IMR-90 (cell line): ENCODE results near the gene MRPS5. TPM values are rescaled to one million over a fixed set of nuclear protein-coding genes. Genes with fewer than 3 reads are reported as not detected.

Source experiments
- ATAC-seq: fragments of 200-7000 bp; cut with Tn5 transposase; 2 replicates; pipeline ENCODE4 v1.9.1; 2020; ENCODE audit warnings: low read depth, mild to moderate bottlenecking, moderate library complexity
- BruUV-seq: library from RNA; stranded (reverse); fragments of 400-500 nt; replicated peaks from 2 replicates; lab custom pipeline; 2021; lab: Mats Ljungman, UMichigan
- CTCF ChIA-PET: fragments of 300-600 bp; formaldehyde crosslinking; extraction: SDS; loops from one replicate; lab custom pipeline; 2021; ENCODE audit warnings: antibody characterized with exemption; lab: Yijun Ruan, JAX
- POLR2A ChIA-PET: fragments of 300-600 bp; sonication (Branson Sonifier 250); formaldehyde crosslinking; loops from one replicate; lab custom pipeline; 2022; ENCODE audit warnings: antibody characterized with exemption; ENCODE audit not compliant: unreplicated experiment; lab: Charles Lee
- DNase-seq: peaks from one replicate; pipeline ENCODE4 v3.0.0; 2013
- H2AFZ ChIP-seq: replicated peaks from 2 replicates; pipeline ENCODE3; 2013; ENCODE audit warnings: low read length, mild to moderate bottlenecking; ENCODE audit not compliant: poor library complexity
- H2AK5ac ChIP-seq: 2 replicates; pipeline ENCODE4 v1.6.1; 2013; ENCODE audit warnings: low read depth, low read length, inconsistent platforms
- H2AK9ac ChIP-seq: replicated peaks from 2 replicates; pipeline ENCODE3; 2013; ENCODE audit warnings: mild to moderate bottlenecking, low read depth, low read length, moderate library complexity; ENCODE audit not compliant: poor library complexity
- H2BK120ac ChIP-seq: 2 replicates; pipeline ENCODE4 v1.6.1; 2013; ENCODE audit warnings: low read depth, low read length, inconsistent platforms
- H2BK15ac ChIP-seq: 3 replicates; pipeline ENCODE4 v1.6.1; 2013; ENCODE audit warnings: low read depth, low read length, inconsistent platforms
- H2BK20ac ChIP-seq: 2 replicates; pipeline ENCODE4 v1.6.1; 2013; ENCODE audit warnings: low read depth, mild to moderate bottlenecking, inconsistent platforms, low read length, moderate library complexity
- H2BK5ac ChIP-seq: 2 replicates; pipeline ENCODE4 v1.6.1; 2013; ENCODE audit warnings: mild to moderate bottlenecking, low read depth, low read length, inconsistent platforms; ENCODE audit not compliant: poor library complexity, severe bottlenecking
- H3K14ac ChIP-seq: replicated peaks from 2 replicates; pipeline ENCODE4 v1.6.1; 2013; ENCODE audit warnings: low read depth, low read length, inconsistent platforms
- H3K18ac ChIP-seq: 2 replicates; pipeline ENCODE4 v1.6.1; 2013; ENCODE audit warnings: low read depth, low read length, control low read depth
- H3K23ac ChIP-seq: 2 replicates; pipeline ENCODE4 v1.6.1; 2013; ENCODE audit warnings: low read depth, low read length, inconsistent platforms
- H3K27ac ChIP-seq: 2 replicates; pipeline ENCODE4 v1.5.1; 2013; ENCODE audit warnings: mild to moderate bottlenecking, control low read depth, low read length; ENCODE audit not compliant: insufficient read depth
- H3K27me3 ChIP-seq: 2 replicates; pipeline ENCODE4 v1.6.1; 2013; ENCODE audit warnings: low read length; ENCODE audit not compliant: control insufficient read depth, insufficient read depth
- H3K36me3 ChIP-seq: 2 replicates; pipeline ENCODE4 v1.6.1; 2013; ENCODE audit warnings: low read length, mixed read lengths; ENCODE audit not compliant: control insufficient read depth, insufficient read depth
- H3K4ac ChIP-seq: 2 replicates; pipeline ENCODE4 v1.6.1; 2013; ENCODE audit warnings: low read depth, low read length, inconsistent platforms
- H3K4me1 ChIP-seq: 2 replicates; pipeline ENCODE4 v1.6.1; 2013; ENCODE audit warnings: low read length, mixed read lengths; ENCODE audit not compliant: control insufficient read depth, insufficient read depth
- H3K4me2 ChIP-seq: 2 replicates; pipeline ENCODE4 v1.6.1; 2013; ENCODE audit warnings: low read depth, mild to moderate bottlenecking, control low read depth, low read length, moderate library complexity
- H3K4me3 ChIP-seq: 2 replicates; pipeline ENCODE4 v1.5.1; 2013; ENCODE audit warnings: low read depth, mild to moderate bottlenecking, control low read depth, low read length, moderate library complexity; ENCODE audit not compliant: insufficient read depth
- H3K56ac ChIP-seq: 2 replicates; pipeline ENCODE4 v1.6.1; 2013; ENCODE audit warnings: low read length, inconsistent platforms; ENCODE audit not compliant: insufficient read depth; ENCODE audit errors: extremely low read depth
- H3K79me1 ChIP-seq, 2 experiments: 2 replicates each; pipeline ENCODE4 v1.6.1; 2013; ENCODE audit warnings: low read length in 2 of 2, inconsistent platforms in 1 of 2, low read depth in 1 of 2
- H3K9ac ChIP-seq: 2 replicates; pipeline ENCODE4 v1.6.1; 2013; ENCODE audit warnings: low read depth, low read length, control low read depth
- H3K9me1 ChIP-seq: 2 replicates; pipeline ENCODE4 v1.6.1; 2013; ENCODE audit warnings: low read length, inconsistent platforms; ENCODE audit not compliant: insufficient read depth
- H3K9me3 ChIP-seq: 2 replicates; pipeline ENCODE4 v1.6.1; 2013; ENCODE audit warnings: low read length; ENCODE audit not compliant: control insufficient read depth, insufficient read depth
- H4K20me1 ChIP-seq: 2 replicates; pipeline ENCODE4 v1.6.1; 2013; ENCODE audit warnings: low read length, inconsistent platforms; ENCODE audit not compliant: insufficient read depth
- H4K5ac ChIP-seq: 2 replicates; pipeline ENCODE4 v1.6.1; 2013; ENCODE audit warnings: mild to moderate bottlenecking, low read depth, low read length, control low read depth
- H4K8ac ChIP-seq, 2 experiments: 2 replicates each; pipeline ENCODE4 v1.6.1; 2013; ENCODE audit warnings: low read depth in 2 of 2, low read length in 2 of 2, control low read depth in 1 of 2, inconsistent platforms in 1 of 2
- H4K91ac ChIP-seq: 2 replicates; pipeline ENCODE4 v1.6.1; 2013; ENCODE audit warnings: low read depth, low read length, inconsistent platforms; ENCODE audit not compliant: insufficient read depth
- BHLHE40 ChIP-seq: fragments of 150-350 bp; IDR thresholded peaks from 2 replicates; pipeline ENCODE4 v1.6.1; 2016; ENCODE audit warnings: mild to moderate bottlenecking, low read depth, low read length
- CEBPB ChIP-seq: IDR thresholded peaks from 2 replicates; pipeline ENCODE4 v1.6.1; 2012; ENCODE audit warnings: low read depth, low read length, improper control_type of control experiment
- CHD1 ChIP-seq: IDR thresholded peaks from 2 replicates; pipeline ENCODE4 v1.6.1; 2012; ENCODE audit warnings: low read depth, low read length, improper control_type of control experiment
- MAFK ChIP-seq: IDR thresholded peaks from 2 replicates; pipeline ENCODE4 v1.6.1; 2012; ENCODE audit warnings: low read depth, low read length, improper control_type of control experiment
- MXI1 ChIP-seq: IDR thresholded peaks from 2 replicates; pipeline ENCODE4 v1.6.1; 2012; ENCODE audit warnings: low read depth, mild to moderate bottlenecking, low read length, moderate library complexity, borderline replicate concordance
- RAD21 ChIP-seq: IDR thresholded peaks from 2 replicates; pipeline ENCODE4 v1.6.1; 2012; ENCODE audit warnings: low read length, improper control_type of control experiment
- RCOR1 ChIP-seq: IDR thresholded peaks from 2 replicates; pipeline ENCODE4 v1.6.1; 2012; ENCODE audit warnings: mild to moderate bottlenecking, low read length, improper control_type of control experiment; ENCODE audit not compliant: insufficient replicate concordance
- RFX5 ChIP-seq: IDR thresholded peaks from 2 replicates; pipeline ENCODE4 v1.8.0; 2012; ENCODE audit warnings: low read depth, mild to moderate bottlenecking, low read length, moderate library complexity
- WGBS, 2 experiments: methylation state at CpG; one replicate each; pipeline versions ENCODE4 v1.1.5 to v1.1.7; 2013; ENCODE audit warnings: missing lambda C conversion rate in 2 of 2; ENCODE audit not compliant: insufficient read length in 1 of 2; ENCODE audit errors: extremely low coverage in 2 of 2; 5-methylcytosine and 5-hydroxymethylcytosine counted together
- dilution Hi-C: fragments of 300-500 bp; cut with HindIII; formaldehyde crosslinking; loops from one replicate; pipeline ENCODE4 v1.14.3; 2018; ENCODE audit warnings: low sequenced_read_pairs; ENCODE audit not compliant: unreplicated experiment
- in situ Hi-C: fragments of 300-500 bp; cut with MboI; formaldehyde crosslinking; loops from 3 replicates; pipeline ENCODE4 v1.14.3; 2019; ENCODE audit warnings: low sequenced_read_pairs, inconsistent platforms, mixed read lengths
- intact Hi-C: fragments of 100-400 bp; cut with micrococcal nuclease; formaldehyde crosslinking; loops from 2 replicates; pipeline ENCODE4 v1.10.0; 2022
- polyA plus RNA-seq, 3 experiments: library from polyadenylated mRNA; depleted of rRNA; stranded (reverse); fragments of >200 nt; gene quantifications; 2 replicates each; pipeline ENCODE4 v1.2.3, GENCODE V29; 2012; ENCODE audit warnings: low replicate concordance in 1 of 3
- total RNA-seq: library from RNA; depleted of rRNA; stranded (reverse); fragments of >200 nt; gene quantifications from 2 replicates; pipeline ENCODE4 v1.2.3, GENCODE V29; 2012
- TF ChIP-seq, protein P1 (sequence below): fragments of 150-350 bp; IDR thresholded peaks from 2 replicates; pipeline ENCODE4 v1.6.1; 2017; ENCODE audit warnings: mild to moderate bottlenecking, antibody characterized with exemption, low read length, low read depth
- TF ChIP-seq, protein P2 (sequence below): fragments of 150-350 bp; IDR thresholded peaks from 2 replicates; pipeline ENCODE4 v1.6.1; 2016; ENCODE audit warnings: low read depth, mild to moderate bottlenecking, low read length, moderate library complexity, borderline replicate concordance
- TF ChIP-seq, protein P3 (sequence below): conservative IDR thresholded peaks from 2 replicates; pipeline ENCODE4 v1.5.1; 2012; ENCODE audit warnings: mild to moderate bottlenecking, low read depth, low read length, improper control_type of control experiment

MRPS5 gene
- total and polyA plus RNA-seq, 2 of the 4 experiments (the other 2 are of a cell fraction): 27.6 to 44.1 TPM

DNA sequence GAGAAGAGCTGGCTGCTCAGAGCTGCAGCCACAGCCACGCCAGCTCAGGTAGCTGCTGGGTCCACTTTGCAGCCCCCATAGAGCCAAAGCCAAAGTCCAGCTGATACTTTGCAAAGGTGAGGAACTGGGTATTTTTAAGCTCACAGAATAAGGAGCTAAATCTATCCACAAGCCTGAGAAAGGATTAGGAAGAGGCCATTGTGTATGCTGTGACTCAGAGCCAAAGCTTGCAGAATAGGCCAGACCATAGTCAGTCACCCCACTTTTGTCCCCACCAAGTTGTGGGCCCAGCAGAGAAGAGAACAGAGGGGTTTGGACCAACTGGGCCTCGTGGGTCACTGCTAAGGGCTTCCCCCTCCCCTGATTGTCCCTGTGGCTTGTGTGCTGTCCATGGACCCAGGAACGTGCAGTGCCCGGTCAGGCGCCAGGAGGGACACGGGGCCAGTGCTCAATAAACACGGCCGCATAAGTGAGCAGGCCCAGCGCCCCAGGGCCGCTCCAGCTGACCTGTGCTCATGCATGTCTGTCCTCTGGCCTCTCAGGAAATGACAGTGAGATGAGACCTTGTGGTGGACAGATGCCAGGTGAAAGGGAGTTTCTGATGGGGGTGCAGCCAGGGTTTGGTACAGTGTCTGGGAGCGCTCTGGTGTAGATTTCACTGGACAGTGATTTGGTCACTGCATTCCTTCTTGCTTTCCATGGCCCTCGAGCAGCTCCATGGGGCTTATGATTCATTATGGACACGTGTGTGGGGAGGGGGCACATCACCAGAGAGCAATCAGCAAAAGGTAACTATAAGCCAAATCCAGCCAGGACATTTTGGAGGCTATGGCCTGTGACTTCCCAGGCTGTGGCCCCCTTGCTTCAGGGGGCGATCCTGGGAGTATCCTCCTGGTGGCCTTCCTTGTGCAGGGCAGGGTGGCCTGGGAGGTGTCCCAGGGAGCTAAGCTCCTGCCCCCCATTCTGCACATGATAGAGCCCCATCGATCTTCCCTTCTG lies 64.8 kb downstream of the MRPS5 start (continued):
- TF ChIP-seq CHD1: no peak
- TF ChIP-seq RCOR1: no peak

DNA sequence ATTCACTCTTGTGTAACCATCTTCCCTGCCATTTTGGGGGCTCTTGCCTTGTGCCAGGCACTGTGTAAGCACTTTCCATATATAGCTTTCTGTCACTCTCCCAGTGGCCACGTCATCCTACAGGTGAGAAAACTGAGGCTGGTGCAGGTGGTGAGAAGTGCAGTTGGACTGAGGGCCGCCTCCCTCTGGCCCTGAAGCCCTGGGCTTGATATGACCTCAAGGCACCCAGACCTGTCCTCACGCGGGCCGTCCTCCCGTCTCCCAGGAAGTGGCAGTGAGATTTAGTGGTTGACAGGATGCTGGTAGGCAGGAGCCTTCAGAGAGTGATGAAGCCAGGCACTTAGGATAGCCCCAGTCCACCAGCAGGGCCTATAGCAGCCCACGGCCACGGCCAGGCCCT lies 65.6 kb downstream of the MRPS5 start:
- H3K4me1 ChIP-seq: peaks cover 6% of the 10 kb centered on the region; the same call in 1 of the 2 replicates
- H3K9me3 ChIP-seq: no peaks in the 10 kb centered on the region
- H4K8ac ChIP-seq: no peak overlapping the region
- POLR2A ChIA-PET: no interaction called here
- H3K4me2 ChIP-seq: no peak overlapping the region
- H4K20me1 ChIP-seq: no peaks in the 10 kb centered on the region
- H2AK9ac ChIP-seq: peak overlapping the region; percentile 55
- H3K18ac ChIP-seq: no peak overlapping the region
- H2BK15ac ChIP-seq: no peak overlapping the region
- no peak overlapping the region for H2BK5ac ChIP-seq
- H3K4me3 ChIP-seq: no peak overlapping the region
- CTCF ChIA-PET: interaction anchor here (1.7 kb wide), 1 partner anchor 20 kb away, joined by 6 read pairs; no protein-coding TSS in a partner anchor
- no TSS peak for BruUV-seq
- no peak overlapping the region for H2AK5ac ChIP-seq
- no peak for DNase-seq
- peak overlapping the region; percentile 41 for H2AFZ ChIP-seq
- ATAC-seq: no peak
- no peak overlapping the region for H3K9ac ChIP-seq
- H3K79me1 ChIP-seq: no peaks in the 10 kb centered on the region
- no peak overlapping the region for H2BK120ac ChIP-seq
- no peak overlapping the region for H3K14ac ChIP-seq
- H3K23ac ChIP-seq: no peak overlapping the region
- dilution Hi-C loops: no loop called here
- peaks cover 42% of the 10 kb centered on the region; the same call in 1 of the 2 replicates for H3K27me3 ChIP-seq
- H3K9me1 ChIP-seq: no peaks in the 10 kb centered on the region
- H4K91ac ChIP-seq: no peak overlapping the region
- in situ Hi-C loops: no loop called here
- 82% methylated on average over 2 of the region's 8 CpGs; no CpG with 5 or more reads in 1 of the 2 experiments for WGBS, 2 experiments
- intact Hi-C loops: no loop called here
- H2BK20ac ChIP-seq: no peak overlapping the region
- H4K5ac ChIP-seq: no peak overlapping the region
- no peaks in the 10 kb centered on the region for H3K36me3 ChIP-seq
- H3K27ac ChIP-seq: no peak overlapping the region
- H3K4ac ChIP-seq: no peak overlapping the region
- H3K56ac ChIP-seq: no peak overlapping the region
- TF ChIP-seq, protein P1, sequence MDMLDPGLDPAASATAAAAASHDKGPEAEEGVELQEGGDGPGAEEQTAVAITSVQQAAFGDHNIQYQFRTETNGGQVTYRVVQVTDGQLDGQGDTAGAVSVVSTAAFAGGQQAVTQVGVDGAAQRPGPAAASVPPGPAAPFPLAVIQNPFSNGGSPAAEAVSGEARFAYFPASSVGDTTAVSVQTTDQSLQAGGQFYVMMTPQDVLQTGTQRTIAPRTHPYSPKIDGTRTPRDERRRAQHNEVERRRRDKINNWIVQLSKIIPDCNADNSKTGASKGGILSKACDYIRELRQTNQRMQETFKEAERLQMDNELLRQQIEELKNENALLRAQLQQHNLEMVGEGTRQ: no peak
- TF ChIP-seq, protein P2, sequence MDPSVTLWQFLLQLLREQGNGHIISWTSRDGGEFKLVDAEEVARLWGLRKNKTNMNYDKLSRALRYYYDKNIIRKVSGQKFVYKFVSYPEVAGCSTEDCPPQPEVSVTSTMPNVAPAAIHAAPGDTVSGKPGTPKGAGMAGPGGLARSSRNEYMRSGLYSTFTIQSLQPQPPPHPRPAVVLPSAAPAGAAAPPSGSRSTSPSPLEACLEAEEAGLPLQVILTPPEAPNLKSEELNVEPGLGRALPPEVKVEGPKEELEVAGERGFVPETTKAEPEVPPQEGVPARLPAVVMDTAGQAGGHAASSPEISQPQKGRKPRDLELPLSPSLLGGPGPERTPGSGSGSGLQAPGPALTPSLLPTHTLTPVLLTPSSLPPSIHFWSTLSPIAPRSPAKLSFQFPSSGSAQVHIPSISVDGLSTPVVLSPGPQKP: no peak
- TF ChIP-seq CEBPB (no peak), MAFK (no peak), BHLHE40 (no peak), MXI1 (no peak), RFX5 (no peak), CHD1 (no peak), RAD21 (no peak)
- TF ChIP-seq, protein P3, sequence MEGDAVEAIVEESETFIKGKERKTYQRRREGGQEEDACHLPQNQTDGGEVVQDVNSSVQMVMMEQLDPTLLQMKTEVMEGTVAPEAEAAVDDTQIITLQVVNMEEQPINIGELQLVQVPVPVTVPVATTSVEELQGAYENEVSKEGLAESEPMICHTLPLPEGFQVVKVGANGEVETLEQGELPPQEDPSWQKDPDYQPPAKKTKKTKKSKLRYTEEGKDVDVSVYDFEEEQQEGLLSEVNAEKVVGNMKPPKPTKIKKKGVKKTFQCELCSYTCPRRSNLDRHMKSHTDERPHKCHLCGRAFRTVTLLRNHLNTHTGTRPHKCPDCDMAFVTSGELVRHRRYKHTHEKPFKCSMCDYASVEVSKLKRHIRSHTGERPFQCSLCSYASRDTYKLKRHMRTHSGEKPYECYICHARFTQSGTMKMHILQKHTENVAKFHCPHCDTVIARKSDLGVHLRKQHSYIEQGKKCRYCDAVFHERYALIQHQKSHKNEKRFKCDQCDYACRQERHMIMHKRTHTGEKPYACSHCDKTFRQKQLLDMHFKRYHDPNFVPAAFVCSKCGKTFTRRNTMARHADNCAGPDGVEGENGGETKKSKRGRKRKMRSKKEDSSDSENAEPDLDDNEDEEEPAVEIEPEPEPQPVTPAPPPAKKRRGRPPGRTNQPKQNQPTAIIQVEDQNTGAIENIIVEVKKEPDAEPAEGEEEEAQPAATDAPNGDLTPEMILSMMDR: no peak
